GM23338 (cell line): ENCODE measurements around the gene TEX44.
A peak's percentile ranks its signal among the peaks of the same experiment; 100 is the strongest.

ENCODE experiments used
- CTCF ChIP-seq, 2 experiments: fragments of 200-600 bp in 1 of 2; sonication (generic) in 1 of 2; conservative IDR thresholded peaks; 2 replicates each; pipeline versions ENCODE4 v1.5.1 to v1.6.1; 2016 to 2017; ENCODE audit warnings: antibody characterized with exemption in 2 of 2, low read depth in 2 of 2, mild to moderate bottlenecking in 2 of 2, moderate library complexity in 1 of 2
- EZH2 ChIP-seq: fragments of 200-600 bp; sonication (generic); IDR thresholded peaks from one replicate; pipeline ENCODE4 v1.8.0; 2017; ENCODE audit warnings: antibody characterized with exemption, mild to moderate bottlenecking, low read depth; ENCODE audit not compliant: unreplicated experiment
- POLR2AphosphoS5 ChIP-seq: IDR thresholded peaks from 2 replicates; pipeline ENCODE4 v1.6.1; 2016; ENCODE audit warnings: antibody characterized with exemption, low read depth
- ZNF114 ChIP-seq: fragments of 250-450 bp; sonication (Bioruptor Pico); IDR thresholded peaks from 2 replicates; pipeline ENCODE4 v1.5.0; 2020; ENCODE audit warnings: mild to moderate bottlenecking, moderate library complexity

GRCh38 chr2:231612456-231613330 is 20.0 kb downstream of the TEX44 start:
- TF ChIP-seq CTCF (conservative IDR thresholded peaks at IDR 0.05; ENCODE audit: low read depth in 2 of 2) = peak; percentile 94 to 96
- TF ChIP-seq POLR2AphosphoS5 = no peak
- TF ChIP-seq ZNF114 (CRISPR knock-in tag) = no peak
- no peak for TF ChIP-seq EZH2
